ENCODE results near the gene IGFBP2.
A peak's percentile ranks its signal among the peaks of the same experiment; 100 is the strongest.

IGFBP2 gene

GRCh38 chr2:216681683-216682082, 48.5 kb downstream of the IGFBP2 start:
- no peak for DNase-seq

GRCh38 chr2:216683846-216684245, 50.6 kb downstream of the IGFBP2 start:
- DNase-seq, result peak in 2 of 51 donors; percentile 16 to 18

DNA sequence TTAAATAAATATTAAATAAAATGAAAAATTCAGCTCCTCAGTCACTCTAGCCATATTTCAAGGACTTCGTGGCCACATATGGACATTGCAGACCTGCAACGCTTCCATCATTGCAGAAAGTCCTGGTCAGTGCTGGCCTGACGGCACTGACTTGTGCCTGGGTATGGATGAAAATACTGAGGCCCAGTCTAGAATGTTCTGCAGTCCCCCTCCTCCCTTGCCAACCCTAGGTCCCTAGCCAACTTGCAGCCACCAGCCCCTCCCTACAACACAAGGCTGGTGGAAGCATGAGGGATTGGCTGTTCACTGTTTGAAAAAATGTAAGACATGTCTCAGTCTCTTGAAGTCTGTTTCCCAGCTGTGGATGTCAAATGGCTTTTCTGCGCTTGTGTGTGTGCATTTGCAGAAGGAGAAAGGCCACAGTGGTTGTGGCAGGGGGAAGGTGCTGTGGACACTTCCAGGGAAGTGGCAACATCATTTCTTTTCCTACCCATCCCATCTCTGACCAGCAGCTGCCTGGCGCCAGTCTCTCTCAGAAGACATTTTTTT, 52.2 kb downstream of the IGFBP2 start:
- DNase-seq, result no peak

DNA sequence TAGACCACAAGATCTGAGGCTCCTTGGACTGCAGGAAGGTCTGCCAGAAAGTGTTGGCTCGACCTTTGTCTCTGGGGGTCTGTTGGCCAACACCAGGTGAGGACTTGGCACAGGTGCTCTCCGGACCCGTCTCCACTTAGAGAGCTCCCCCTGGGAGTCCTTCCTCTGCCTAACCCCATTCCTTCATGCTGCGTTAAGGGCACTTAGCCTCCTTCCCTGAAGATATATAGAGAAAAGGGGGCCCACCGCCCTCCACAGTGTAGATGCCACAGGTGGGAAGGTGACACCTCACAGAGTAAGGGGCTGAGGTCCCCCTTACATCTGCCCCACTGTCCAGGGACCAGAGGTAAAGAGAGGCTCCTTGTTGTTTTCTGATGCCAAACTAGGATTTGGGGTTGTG, 53.9 kb downstream of the IGFBP2 start:
- no peak for DNase-seq

- no peak for DNase-seq
Observed at GRCh38 chr2:216687646-216688045, 54.4 kb downstream of the IGFBP2 start.

- no peak for DNase-seq
Observed at GRCh38 chr2:216688731-216689340, 55.6 kb downstream of the IGFBP2 start.

- DNase-seq, result no peak
Observed at GRCh38 chr2:216689397-216689796, 56.2 kb downstream of the IGFBP2 start.

GRCh38 chr2:216690456-216690852, 57.2 kb downstream of the IGFBP2 start:
- DNase-seq, result no peak

DNA sequence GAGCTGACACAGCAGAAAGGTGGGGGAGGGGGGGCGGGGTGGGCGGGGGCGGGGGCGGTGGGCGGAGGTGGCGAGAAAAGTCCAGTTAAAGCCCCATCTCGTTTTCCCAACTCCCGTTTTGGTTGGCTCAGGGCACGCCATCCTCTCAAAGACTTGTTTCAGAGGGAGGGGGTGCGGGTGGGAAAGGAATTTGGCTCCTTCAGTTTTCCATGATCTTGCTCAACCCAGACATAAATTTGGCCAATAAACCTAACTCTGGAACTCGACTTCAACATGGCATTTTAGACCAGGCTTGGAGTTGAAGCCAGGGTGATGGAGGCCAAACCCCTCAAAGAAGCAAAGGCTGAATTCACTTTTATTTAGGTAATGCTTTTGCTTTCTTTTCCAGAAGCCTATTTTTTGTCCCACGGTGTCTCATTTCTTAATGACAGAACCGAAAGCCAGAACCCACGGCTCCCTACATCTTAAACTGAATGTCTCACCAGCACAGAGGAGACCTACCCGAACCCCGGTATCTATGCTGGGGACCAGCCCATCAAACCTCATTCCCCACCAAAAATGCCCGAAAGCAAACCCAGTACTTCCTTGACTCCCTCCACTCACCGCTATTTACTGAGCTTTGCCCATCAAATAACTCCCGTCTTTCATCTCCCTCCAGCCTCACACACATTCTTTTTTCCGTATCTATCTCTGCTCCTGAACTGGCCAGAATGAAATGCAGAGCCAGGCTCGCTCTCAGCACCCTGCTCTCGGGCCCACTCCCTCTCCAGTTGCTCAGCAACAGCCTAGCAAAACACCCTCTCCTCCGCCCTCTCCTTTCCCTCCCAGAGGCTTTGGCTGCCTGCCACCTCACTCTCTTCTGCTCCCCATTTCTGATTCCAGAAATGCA, 57.9 kb downstream of the IGFBP2 start:
- peak in 36 of 51 donors; percentile 3 to 72 (median 42) for DNase-seq

DNA sequence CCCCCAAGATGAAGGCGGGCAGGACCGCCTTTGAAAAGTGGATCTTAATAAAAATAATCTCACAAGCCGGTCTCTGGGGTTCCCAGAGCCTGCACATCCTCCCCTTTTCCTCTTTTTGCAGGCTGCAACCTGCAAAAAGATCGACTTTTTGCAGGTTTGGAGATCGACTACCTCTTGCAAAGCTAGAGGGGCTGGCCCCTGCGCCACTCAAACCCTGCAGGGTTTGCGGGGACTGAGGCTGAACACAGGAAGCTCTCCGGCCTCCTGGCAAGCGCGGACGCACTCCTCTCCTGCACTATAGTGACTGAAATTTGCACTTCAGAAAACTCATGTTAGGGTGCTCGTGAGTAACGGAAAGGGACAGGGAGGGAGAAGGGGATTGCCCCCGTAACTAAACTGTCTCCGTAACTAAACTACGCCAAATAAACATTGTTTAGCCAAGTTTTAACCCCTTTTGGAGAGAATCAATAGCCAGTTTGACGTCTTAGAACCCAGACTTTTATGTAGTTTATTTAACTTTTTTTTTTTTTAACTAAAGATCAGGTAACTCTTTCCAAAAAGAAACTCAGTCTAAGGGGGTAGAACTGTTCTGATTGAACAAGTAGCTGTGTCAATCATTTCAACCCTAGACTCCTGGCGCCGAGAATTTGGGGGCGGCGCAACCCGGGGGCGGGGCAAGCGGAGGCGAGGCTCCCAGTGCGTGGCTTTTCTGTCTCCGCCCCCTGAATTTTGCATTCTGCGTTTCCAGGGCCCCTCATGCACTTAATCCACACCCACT, 59.6 kb downstream of the IGFBP2 start:
- peak in 36 of 51 donors; percentile 4 to 73 (median 40) for DNase-seq

DNA sequence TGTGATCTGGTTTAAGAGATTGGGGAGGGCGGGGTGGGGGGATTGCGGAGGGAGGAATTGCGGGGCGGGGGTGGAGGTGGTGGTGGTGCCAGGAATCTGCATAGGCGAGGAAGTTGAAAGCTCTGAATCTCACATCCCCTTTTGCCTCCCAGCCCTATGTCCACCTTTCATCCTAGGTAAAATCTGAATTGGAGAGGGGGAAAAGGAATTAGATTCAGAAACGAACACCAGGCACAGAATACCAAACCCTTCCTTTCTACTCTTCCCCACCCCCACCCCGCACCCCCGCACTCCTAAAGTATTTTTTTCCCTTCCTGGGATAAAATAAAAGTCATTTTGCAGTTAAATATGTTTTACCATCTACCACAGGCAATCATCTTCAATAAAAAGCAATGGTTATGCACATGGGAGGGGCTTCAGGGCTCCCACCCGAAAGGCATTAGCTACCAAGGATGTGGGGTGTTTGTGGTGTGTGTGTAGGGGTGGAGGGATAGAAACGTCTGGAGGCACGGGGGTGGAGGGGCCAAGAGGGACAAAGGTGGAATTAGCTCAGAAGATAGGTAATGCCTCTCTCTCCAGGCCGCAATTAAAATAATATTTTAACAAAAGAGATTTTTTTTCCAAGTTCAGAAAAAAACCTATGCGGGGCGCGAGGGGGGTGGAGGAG, 60.3 kb downstream of the IGFBP2 start:
- peak in 2 of 51 donors; percentile 15 to 48 for DNase-seq

DNA sequence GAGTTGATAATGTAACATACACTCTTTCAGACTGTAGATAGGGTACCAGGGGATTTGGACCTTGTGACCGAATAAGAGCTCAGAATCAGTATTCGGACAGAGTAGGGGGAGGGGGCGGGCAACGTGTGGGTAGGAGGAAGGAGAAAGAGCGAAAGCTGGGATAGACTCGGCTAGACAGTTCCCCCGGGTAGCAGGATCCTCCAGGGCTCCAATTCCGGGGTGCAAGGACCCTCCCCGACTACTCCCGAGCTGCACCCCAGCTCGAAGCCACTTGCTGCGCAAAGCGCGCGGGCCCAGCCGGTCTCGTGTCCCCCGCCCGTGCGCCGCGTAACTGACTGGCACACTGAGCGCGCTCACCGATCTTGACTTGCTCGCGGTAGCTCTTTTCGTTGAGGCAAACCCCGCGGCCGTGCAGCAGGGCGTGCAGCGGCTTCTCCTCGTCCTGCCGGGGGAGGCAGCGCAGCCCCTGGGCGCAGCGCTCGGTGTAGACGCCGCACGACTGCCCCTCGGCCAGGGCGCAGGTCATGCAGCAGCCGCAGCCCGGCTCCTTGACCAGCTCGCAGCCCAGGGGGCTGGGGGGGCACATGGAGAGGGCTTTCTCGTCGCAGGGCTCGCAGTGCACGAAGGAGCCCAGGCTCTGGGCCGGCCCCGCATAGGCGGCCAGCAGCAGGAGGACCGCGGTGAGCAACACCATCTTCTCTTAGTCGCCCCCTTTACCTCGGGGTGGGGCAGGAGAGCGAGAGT, 61.0 kb downstream of the IGFBP2 start:
- peak in 33 of 51 donors; percentile 11 to 59 (median 30) for DNase-seq

DNA sequence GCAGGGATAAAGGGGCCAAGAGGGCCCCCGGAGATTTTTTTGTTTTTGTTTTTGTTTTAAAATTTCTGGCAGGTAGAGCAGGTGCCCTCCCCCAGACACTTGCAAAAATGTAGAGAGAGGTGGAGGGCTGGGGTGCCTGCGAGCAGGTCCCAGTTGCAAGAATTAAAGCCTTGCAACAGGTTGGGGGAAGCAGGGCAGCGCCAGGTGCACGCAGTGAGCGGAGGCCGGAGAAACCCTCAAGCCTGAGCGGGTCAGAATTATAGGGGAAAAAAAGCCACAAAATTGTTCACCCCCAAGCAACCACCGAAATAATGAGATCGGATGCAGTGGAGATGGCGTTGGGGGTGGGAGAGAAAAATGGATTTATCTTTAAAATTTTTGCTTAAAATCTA, 61.6 kb downstream of the IGFBP2 start:
- DNase-seq, result peak in 1 of 51 donors; percentile 42

DNA sequence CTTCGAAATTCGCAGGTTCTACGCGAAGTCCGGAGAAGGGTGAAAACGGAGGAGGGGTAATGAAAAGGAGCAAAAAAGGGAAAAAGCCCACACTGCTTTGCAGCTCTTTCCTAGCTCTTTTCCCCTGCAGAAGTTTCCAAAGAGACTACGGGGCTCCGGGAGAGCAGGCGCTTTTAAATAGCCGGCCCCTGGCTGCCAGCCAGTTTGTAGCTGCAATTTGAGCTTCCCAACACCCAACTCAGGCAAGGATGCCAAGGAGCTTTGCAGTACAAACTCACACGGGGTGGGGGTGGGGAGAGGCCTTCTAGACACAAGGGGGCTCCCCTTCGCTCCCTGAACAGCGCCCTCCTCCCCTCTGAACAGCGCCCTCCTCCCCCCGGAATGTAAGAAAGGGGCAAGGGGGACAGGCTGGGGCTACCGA, 62.2 kb downstream of the IGFBP2 start, which contains the start of gene IGFBP5:
Gene IGFBP5, minus strand, starts transcription at position 149 of the 421 bp plus-strand sequence. CDS start 774 bp downstream, outside the sequence.
- peak in 45 of 51 donors; percentile 8 to 82 (median 57) for DNase-seq

GRCh38 chr2:216696321-216696720, 63.1 kb downstream of the IGFBP2 start:
- DNase-seq, result peak in 1 of 51 donors; percentile 60

GRCh38 chr2:216696751-216697560, 63.7 kb downstream of the IGFBP2 start:
- DNase-seq, result peak in 4 of 51 donors; percentile 5 to 60 (median 32)

DNA sequence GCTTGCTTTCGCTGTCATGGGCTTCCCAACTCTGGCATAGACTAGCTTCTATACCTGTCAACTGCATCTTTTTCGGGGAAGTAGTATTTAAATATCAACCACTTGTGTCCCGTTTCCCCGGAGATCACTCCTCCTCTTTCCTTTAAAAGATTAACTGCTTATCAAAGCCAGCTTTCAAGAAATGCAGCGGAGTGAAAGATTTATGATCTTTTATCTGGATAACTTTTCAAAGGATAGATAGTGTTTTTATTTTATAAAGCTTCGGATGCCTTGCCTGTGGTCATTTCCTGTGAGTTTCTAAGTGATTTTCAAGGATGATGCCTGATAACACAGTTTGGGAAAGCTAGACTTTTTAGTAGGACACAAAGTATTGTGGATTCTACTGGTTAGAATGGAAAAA, 65.1 kb downstream of the IGFBP2 start:
- DNase-seq, result no peak

GRCh38 chr2:216698895-216699294, 65.7 kb downstream of the IGFBP2 start:
- DNase-seq, result peak in 7 of 51 donors; percentile 5 to 56 (median 31)

DNA sequence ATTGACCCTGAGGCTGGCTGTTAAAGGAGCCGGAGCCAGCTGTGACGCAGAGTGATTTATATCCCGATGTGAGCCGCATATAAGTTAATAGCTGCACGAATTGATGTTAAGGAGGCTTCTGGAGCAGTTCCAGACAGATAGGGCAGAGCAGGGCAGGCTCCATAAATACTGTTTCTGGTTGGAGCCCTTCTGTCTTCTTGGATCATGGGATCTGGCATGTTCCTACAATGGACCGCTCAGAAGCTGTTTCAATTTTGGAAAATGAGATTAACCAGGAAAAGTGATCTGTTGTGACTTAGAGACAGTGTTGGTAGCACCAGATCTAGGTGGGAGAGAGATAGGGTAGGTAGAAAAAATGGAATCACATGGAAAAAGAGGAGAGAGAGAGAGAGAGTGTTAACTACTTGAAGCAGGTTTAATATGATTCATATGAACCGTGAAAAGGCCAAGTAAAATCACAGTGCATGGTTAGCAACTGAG, 66.9 kb downstream of the IGFBP2 start:
- DNase-seq, result no peak
